ENCODE results near the gene XRCC3.
A peak's percentile ranks its signal among the peaks of the same experiment; 100 is the strongest.

The XRCC3 gene

DNA sequence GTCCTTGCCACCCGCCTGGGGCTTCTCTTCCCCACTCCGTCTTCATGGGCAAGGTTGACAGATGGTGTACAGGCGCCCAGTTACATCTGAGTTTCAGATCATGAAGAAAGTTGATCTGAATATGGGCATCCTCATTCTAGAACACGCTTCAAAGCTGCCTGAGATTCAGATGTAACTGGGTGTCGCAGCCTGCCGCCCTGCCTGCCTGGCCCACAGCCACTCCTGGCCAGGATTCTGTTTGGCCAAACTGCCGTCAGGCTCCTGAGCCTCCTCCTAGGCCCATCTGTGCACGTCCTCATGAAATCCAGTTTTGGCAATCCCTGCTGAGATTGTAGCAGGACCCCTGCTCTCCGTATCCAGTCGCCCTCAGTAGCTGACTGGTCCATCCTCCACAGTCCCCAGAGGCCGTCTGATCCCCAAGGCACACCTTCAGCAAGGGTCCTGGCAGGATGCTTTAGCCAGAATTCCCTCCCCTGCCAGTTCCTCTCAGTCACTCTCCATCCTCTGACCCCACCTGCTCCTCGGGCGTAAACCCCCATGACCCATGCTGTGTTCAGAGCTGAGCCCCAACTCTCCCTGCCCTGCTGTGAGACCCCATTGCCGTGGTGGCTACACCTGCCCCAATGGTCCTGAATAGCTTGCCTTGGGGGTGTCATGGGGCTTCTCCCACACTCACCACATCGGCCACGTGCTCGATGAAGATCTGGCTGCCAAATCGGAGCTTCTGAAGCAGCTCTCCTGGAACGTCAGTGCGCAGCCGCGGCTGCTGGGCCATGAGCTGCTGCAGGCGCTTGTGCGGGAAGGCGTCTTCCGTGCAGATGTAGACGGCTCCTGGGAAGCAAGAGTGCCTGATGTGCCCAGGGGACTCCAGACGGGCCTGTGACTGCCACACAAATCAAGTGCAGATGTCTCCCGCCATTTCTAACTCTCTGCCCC, 12.5 kb downstream of the XRCC3 start:
- Histone ChIP-seq H3K36me3 (ENCODE audit: low read length) (no peaks in the 10 kb centered on the region), H2AFZ (ENCODE audit: low read depth, low read length, severe bottlenecking) (no peak overlapping the region), H3K4me3 (ENCODE audit: insufficient read depth, low read length, poor library complexity, severe bottlenecking) (no peak overlapping the region), H3K9me2 (replicated peaks; ENCODE audit: insufficient read depth, low read length) (no peaks in the 10 kb centered on the region), H3K9ac (ENCODE audit: low read length) (peak overlapping the region; percentile 41; the same call in 1 of the 2 replicates), H3K4me2 (ENCODE audit: low read depth, low read length, poor library complexity, severe bottlenecking) (peak overlapping the region; percentile 30), H3K9me3 (ENCODE audit: insufficient read depth, low read length) (no peaks in the 10 kb centered on the region), H4K20me1 (ENCODE audit: low read depth, low read length) (no peaks in the 10 kb centered on the region), H3K27me3 (ENCODE audit: low read length) (no peaks in the 10 kb centered on the region), H3K79me2 (ENCODE audit: insufficient read depth, low read length) (no peaks in the 10 kb centered on the region), H3F3A (ENCODE audit: insufficient read depth) (peaks cover 43% of the 10 kb centered on the region), H3K27ac (ENCODE audit: low read depth, low read length) (peak overlapping the region; percentile 95)
- TF ChIP-seq CTCF (IDR thresholded peaks at IDR 0.05; ENCODE audit: insufficient read depth, low read length, poor library complexity, severe bottlenecking), result no peak
- TF ChIP-seq EZH2phosphoT487 (conservative IDR thresholded peaks at IDR 0.05; ENCODE audit: low read length), result no peak

DNA sequence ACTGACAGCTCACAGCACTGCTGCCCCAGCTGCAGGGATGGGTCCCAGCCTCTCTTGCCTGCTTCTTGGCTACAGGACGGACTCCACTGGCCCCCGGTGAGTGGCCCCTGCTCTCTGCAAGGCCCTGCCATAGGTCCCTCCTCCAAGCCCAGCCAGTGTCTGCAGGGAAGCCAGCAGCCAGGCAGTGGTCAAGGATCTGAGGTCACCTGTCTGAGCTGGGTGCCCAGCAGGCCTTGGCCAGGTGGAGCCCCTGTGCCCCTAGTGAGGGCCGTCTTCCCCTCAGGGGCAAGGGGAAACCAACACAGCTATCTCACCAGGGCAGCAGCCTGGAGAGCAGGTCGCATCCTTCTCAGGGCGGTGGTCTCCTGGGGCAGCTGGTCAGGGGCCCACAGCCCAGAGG, 13.2 kb downstream of the XRCC3 start:
- TF ChIP-seq EZH2phosphoT487 (conservative IDR thresholded peaks at IDR 0.05; ENCODE audit: low read length) (no peak), CTCF (IDR thresholded peaks at IDR 0.05; ENCODE audit: insufficient read depth, low read length, poor library complexity, severe bottlenecking) (no peak)
- no peaks in the 10 kb centered on the region for H3K9me2 ChIP-seq (replicated peaks; ENCODE audit: insufficient read depth, low read length)

DNA sequence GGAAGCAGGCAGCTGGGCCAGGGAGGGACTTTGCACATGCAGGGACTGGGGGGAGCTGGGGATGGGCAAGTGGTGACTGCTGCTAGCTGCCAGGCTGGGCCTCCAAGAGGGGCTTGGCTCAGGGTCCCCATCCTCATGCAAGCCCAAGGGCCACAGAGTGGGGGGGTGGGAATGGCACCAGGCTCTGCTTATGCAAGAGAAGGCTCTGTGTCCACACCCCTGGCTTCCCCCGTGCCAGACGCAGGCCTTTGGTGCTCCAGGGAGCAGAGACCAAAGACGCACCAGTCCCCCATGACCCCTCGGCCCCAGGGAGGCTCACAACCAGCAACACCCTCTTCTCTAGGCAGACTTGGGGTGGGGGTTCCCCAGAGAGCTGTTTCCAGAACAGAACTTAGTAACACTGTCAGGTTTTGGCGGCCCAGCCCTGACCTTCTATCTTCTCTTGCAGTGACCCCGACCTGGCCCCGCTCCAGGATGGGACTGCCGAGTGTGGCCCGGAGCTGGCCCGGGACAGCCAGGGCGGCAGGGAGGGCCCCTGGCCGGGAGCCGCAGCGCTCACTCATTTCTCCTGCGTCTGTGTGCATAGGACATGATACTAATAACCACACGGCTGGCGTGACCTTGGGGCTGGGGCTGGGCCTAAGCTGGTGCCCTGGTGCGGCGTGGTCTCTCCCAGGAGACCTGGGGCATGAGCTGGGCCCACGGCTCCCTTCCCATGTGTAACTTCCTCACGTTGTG, 14.3 kb downstream of the XRCC3 start:
- TF ChIP-seq EZH2phosphoT487 (conservative IDR thresholded peaks at IDR 0.05; ENCODE audit: low read length) (no peak), CTCF (IDR thresholded peaks at IDR 0.05; ENCODE audit: insufficient read depth, low read length, poor library complexity, severe bottlenecking) (no peak)
- Histone ChIP-seq H4K20me1 (ENCODE audit: low read depth, low read length) (no peaks in the 10 kb centered on the region), H3K4me3 (ENCODE audit: insufficient read depth, low read length, poor library complexity, severe bottlenecking) (no peak overlapping the region), H3K27ac (ENCODE audit: low read depth, low read length) (peak overlapping the region; percentile 95), H3K27me3 (ENCODE audit: low read length) (no peaks in the 10 kb centered on the region), H3K36me3 (ENCODE audit: low read length) (no peaks in the 10 kb centered on the region), H3F3A (ENCODE audit: insufficient read depth) (peaks cover 61% of the 10 kb centered on the region), H3K9me2 (replicated peaks; ENCODE audit: insufficient read depth, low read length) (no peaks in the 10 kb centered on the region), H3K9ac (ENCODE audit: low read length) (peak overlapping the region; percentile 33), H3K79me2 (ENCODE audit: insufficient read depth, low read length) (no peaks in the 10 kb centered on the region), H2AFZ (ENCODE audit: low read depth, low read length, severe bottlenecking) (no peak overlapping the region), H3K4me2 (ENCODE audit: low read depth, low read length, poor library complexity, severe bottlenecking) (peak overlapping the region; percentile 41), H3K9me3 (ENCODE audit: insufficient read depth, low read length) (no peaks in the 10 kb centered on the region)

More for the DNA sequence above, 13.2 kb downstream of the XRCC3 start:
- Histone ChIP-seq H3K27me3 (ENCODE audit: low read length) (no peaks in the 10 kb centered on the region), H3K27ac (ENCODE audit: low read depth, low read length) (peak overlapping the region; percentile 95), H3K9me3 (ENCODE audit: insufficient read depth, low read length) (no peaks in the 10 kb centered on the region), H4K20me1 (ENCODE audit: low read depth, low read length) (no peaks in the 10 kb centered on the region), H3K79me2 (ENCODE audit: insufficient read depth, low read length) (no peaks in the 10 kb centered on the region), H2AFZ (ENCODE audit: low read depth, low read length, severe bottlenecking) (no peak overlapping the region), H3F3A (ENCODE audit: insufficient read depth) (peaks cover 49% of the 10 kb centered on the region), H3K4me3 (ENCODE audit: insufficient read depth, low read length, poor library complexity, severe bottlenecking) (no peak overlapping the region), H3K4me2 (ENCODE audit: low read depth, low read length, poor library complexity, severe bottlenecking) (peak overlapping the region; percentile 30), H3K36me3 (ENCODE audit: low read length) (no peaks in the 10 kb centered on the region), H3K9ac (ENCODE audit: low read length) (peak overlapping the region; percentile 41; the same call in 1 of the 2 replicates)

Measured in SU-DHL-6 (cell line).